Ramos (cell line): ENCODE results near the gene CAMSAP2.
"Not testable (repeated sequence)": the region's sequence is repeated elsewhere in the genome, so short reads cannot be mapped to it uniquely, and the experiment has no call there.

ENCODE experiments used
- in situ Hi-C: fragments of 300-500 bp; cut with MboI; formaldehyde crosslinking; loops from one replicate; pipeline ENCODE4 v1.14.3; 2022; ENCODE audit warnings: low sequenced_read_pairs; ENCODE audit not compliant: unreplicated experiment

Gene CAMSAP2

DNA sequence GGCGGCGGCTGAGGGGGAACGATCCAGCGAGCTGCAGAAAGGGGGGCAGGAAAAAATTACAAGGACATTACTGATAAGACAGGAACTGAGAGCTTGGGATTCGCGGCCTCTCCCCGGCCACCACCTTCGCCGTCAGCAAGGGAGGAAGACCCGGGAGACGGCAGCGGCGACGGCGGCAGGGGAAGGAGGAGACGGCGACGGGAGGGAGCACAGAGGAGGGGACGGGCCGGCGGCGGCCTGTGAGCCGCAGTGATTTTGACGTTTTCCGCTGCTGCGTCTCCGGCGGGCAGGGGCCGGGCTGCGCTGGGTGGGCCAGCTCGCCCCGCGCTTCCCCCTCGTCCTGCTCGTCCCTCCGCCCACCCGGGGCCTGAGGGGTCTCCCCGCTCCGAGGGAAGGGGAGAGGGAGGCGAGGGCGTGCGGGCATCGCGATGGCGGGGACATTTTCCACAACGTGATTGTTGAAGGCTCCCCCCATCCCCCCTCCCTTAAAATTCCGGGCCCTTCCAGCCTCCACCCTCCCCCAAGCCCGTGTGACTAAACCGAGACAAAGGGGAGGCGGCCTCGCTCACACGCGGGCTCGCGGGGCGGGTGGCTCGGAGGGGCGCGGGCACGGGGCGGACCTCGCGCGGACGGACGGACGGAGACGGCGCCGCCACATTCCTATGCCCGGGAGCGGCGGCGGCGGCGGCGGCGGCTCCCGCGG, 407 bp downstream of the CAMSAP2 start:
- in situ Hi-C loops, result no loop called here

DNA sequence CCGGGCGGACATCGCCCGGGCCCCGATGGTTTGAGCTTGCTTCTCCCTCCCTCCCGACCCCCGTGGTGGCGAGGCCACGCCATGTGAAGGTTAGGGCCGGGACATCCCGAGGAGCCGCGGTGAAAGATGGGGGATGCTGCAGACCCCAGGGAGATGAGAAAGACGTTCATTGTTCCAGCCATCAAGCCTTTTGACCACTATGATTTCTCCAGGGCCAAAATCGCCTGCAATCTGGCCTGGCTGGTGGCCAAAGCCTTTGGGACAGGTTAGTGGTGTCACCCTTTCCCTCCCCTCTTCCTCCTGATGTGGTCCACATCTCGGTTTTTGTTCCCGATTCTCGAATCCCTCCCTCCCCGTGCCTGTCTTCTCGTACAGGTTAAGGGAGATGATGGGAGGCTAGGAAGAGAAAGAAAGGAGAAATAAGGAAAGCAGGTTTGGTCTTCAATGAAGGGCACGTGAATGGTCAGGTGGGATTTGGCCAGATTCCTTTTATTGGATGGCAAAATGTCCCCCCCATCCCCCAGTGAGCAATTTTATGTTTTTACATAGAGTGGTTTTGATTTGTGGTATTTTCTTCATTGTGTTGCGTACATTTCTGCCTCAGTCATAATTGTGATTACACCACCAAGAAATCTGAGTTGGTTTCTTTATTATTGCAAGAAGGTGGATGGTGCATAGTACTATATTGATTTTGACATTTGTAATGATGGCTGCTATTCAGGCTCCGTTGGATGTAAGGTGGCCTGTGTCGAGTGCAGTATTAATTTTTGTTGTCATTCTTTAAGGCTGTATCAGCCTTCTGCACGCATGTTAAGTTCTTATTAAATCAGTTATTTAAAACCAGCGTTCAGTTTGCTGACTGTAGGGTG, 1.2 kb downstream of the CAMSAP2 start:
- in situ Hi-C loops, result no loop called here

DNA sequence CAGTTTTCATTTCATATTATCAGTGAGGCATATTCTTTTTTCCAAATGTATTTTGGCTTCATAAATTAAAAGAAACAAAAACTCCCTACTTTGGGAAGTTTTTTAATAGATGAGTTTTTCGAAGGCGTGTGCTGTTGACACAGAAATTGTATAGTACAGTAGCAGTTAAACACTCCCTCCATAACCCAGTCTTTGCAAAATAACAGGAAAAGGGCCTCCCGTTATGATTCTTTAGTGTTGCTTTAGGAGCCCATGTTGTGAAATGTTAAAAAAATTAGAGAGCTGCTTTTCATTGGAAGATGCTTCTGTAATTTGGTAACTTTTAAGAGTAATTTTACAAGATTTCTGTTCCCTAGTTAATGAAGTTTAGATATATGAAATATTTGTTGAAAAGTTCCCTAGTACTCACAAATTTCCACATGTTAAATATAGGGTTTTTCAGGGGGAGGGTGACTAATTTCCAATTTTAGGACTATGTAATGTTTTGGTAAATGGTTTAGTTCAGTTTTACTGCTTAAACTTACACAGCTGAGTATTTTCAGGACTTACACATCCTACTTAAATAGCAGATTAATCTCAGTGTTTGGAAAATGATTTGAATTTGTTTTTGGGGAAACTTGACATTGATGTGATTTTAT, 2.0 kb downstream of the CAMSAP2 start:
- in situ Hi-C loops, result no loop called here

DNA sequence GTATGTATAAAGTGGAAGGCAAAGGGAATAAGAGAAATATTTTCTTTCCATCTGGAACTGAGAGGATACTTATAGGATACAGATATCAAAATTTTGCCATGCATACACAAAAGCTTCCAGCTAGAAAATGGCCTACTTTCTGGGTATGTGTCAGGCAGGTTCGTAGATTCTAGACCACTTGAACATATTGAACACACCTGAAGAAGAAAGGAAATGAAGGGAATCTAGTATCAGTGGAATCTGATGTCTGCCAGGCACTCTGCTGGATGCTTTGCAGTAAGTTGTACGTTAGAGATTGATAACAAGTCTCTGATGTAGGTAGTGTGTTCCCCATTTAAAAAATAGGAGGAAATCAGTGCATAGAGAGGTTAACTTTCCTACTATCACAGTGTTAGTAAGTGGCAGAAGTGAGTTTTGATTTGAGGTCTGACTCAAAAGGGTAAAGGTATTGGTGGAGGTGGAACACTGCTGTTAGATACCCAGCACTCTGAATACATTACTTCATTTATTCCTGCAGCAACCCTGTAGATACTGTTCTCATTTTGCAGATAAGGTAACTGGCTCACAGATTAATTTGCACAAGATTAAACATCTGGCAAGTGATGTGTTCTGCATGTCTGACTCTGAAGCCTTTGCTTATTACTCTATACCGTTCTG, 3.0 kb downstream of the CAMSAP2 start:
- in situ Hi-C loops, result no loop called here

DNA sequence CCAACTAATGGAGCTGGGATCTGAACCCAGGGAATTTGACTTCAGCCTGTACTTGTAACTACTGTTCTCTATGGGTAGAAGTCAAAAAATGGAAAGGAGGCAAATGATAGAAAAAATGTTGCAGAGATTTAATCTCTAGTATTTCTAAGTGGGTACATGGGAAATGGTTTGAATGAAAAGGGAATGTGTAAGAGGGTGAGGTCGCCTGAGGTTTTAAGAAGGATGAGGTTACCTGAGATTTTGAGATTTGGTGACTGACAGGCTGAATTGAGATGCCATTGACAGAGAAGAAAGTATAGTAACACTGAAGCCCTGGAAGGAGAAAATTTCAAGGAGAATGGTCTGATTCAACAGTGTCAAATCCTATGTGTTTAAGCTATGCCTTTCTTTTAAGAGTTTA, 5.5 kb downstream of the CAMSAP2 start:
- in situ Hi-C loops, result no loop called here

DNA sequence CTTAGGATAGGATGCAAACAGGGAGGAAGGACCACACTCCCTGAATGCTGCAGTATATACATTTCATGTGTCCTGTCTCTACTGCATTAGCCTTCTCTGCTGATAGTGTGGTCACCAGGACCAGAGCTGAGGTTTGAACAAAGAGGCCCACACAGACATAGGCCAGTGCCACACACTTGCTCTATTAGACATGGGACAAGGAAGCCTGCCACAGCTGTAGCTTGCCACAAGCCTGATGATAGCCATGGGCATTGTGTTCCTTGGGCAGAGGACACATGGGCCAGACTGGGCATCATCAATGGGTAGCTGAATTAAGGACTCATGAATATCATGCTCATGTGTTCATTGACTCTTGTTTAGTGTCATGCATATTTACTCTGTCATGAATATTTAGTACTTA, 10.4 kb downstream of the CAMSAP2 start:
- in situ Hi-C loops, result no loop called here

DNA sequence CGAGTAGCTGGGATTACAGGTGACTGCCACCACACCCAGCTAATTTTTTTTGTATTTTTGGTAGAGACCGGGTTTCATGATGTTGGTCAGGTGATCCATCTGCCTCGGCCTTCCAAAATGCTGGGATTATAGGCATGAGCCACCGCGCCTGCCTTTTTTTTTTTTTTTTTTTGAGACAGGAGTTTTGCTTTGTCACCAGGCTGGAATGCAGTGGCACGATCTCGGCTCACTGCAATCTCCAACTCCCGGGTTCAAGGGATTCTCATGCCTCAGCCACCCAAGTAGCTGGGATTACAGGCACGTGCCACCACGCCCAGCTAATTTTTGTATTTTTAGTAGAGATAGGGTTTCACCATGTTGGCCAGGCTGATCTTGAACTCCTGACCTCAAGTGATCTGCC, 12.1 kb downstream of the CAMSAP2 start:
- in situ Hi-C loops, result not testable (repeated sequence)

DNA sequence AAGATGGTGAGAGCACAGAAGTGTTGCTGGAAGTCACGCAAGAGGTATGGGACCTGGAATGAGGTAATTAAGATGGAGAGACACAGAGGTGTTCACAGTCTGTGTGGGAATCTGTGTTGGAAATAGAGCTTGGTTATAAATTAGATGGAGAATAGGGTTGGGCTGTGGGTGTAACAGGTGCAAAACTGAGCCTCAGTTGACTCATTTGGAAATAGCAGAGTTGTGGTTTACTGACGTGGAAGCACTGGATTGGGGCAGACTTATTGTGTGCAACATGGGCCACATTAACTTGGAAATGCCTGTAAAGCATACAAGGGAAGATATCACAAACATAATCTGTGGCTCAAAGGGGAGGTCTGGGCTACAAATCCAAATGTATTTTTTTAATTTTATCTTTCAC, 13.0 kb downstream of the CAMSAP2 start:
- in situ Hi-C loops, result no loop called here

DNA sequence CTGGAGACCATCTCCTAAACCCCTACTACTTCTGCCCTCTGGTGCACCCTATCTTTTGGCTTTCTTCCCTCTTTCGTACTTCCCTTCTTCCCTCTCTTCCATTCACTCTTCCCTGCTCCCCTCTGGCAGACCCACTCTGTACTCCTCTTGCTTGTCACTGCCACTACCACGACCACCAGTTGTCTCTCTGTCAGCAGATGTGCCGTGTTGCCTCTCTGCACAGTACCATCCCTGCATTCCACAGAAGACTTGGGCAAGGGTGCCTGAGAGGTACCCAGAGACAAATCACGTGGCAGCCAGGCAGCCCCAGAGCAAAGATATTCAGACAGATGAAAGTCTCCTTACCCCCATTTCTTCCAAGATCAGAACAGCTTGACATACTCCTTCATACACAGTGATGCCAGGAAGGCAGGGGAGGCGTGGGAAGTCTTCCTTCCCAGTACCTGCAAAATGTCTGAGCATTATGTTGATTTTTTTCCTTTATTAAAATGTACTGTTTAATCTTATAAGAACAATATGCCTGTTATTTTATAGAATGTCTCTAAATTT, 15.0 kb downstream of the CAMSAP2 start:
- in situ Hi-C loops, result no loop called here

DNA sequence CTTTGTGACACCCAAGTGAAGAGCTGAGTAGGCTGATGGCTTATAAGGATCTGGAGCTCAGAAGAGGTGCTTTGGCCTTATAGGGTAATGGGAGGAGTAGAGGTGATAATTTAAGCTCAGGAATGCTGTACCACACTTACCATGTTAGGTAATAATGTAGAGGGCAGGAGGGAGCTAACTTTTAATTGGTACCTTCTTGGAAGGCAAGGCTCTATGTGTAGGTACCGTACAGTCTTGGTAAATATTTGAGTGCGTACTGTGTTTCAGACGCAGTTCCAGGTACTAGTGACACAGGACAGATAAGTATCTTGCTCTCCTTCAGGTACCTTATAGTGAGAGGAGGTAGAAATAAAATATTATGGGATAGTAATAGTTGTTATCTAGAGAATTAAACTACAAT, 16.8 kb downstream of the CAMSAP2 start:
- in situ Hi-C loops, result no loop called here

DNA sequence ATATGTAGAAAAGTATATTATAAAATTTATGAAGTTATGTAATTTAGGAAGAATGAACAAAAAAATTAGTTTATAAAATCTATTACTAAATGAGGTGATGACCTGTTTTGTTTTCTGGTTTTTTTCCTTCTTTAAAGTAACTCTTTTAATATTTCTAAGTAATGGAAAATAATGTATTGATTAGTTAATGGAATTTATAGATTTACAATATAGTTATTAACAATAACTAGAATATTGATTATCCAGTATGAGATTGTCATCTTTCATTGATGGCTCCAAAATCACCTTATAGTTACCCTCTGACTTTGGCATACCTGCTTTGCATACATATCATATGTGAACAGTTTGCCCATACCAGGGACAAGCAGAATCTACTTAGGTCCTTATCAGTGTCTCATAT, 23.4 kb downstream of the CAMSAP2 start:
- in situ Hi-C loops, result no loop called here

DNA sequence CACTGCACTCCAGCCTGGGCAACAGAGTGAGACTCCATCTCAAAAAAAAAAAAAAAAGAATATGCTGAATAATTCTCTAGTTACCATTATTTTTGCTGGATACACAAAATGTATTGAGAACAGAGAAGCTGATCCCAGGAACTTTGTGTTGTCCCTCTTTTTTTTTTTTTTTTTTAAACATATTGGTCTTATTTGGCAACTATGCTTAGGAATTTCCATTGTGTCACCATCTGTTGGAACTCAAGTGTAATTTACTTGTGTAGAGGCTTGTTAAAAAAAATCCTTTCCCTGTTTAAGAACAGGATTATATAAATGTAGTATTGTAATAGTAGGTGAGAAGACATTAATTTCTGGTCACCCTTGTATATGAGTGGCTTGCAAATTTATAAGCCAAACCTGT, 28.6 kb downstream of the CAMSAP2 start:
- in situ Hi-C loops, result no loop called here

DNA sequence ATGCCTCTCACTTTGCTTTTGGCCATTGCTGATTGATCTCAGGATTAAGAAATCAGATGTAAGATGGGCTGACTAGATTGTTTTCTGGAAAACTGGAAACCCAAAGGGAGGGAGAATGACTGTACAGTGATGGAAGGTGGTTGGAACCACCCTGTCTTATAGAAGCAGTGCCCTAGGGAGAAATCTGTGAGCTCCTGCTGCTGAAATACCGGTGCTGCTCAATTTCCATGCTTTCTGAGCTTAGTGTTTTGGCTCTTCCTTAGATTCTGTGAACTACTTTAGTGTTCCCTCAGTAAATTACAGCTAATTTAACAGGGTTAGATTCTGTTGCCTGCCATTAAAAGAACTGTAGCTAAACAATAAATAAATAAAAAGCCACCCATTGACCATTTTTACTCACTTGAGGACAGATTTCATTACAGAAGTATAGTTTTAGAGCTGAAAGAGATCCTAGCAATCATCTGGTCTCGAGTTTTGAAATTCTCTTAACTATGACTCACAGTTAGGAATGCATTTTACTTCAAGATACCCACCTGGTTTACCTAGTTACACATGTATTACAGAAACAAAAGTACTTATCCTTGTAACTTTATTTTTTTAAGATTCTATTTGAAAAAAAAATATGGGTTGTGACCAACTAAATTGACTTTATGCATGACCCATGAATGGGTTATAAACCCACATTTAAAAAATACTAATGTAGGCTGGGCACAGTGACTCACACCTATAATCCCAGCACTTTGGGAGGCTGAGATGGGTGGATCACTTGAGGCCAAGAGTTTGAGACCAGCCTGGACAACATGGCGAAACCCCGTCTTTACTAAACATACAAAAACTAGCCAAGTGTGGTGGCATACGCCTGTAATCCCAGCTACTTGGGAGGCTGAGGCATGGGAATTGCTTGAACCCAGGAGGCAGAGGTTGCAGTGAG, 33.2 kb downstream of the CAMSAP2 start:
- in situ Hi-C loops, result no loop called here

DNA sequence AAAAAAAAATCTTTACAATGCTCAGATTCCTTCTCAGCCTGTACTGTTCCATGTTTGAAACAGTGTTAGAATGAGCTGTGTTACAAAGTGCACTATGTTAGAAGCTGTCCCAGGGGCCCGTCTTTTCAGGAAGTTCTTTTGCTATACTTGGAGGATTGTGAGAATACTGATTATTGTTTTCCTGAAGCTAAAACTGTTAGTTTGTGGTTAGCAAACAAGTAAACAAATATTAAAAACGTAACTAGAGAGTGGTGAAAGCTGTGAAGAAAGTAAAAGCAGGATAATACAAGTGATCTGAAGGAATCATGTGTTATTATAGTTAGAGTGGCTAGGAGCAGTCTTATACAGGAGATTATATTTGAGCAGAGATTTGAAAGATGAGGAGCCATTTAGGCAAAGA, 35.6 kb downstream of the CAMSAP2 start:
- in situ Hi-C loops, result no loop called here

DNA sequence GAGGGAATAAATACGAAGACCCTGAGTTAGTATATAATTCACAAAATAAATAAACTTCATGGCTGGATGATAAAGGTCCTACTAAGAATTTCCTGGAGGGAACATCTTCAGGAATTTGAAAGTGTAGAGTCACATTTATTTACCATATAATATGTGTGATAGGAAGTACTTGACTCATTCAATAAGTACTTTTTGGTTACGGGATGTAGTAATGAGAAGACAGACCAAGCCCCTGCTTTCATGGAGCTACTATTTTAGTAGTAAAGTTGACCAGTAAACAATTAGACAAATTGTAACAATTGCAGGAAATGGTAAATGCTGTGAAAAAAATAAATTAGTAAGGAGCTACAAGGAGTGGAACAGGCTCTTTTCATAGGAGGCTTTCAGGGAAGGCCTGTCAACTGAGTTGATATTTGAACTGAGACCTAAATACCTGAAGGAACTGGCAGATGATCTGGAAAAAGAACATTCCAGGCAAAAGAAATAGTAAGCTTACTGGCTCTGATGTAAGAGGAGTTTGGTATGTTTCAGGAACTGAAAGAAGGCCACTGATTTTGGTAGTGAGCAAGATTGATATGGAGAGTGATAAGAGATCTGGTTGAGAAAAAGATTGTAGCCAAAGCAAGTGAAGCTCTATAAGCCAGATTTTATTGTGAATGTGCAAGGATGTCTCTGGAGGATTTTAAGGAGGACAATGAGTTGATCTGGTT, 36.2 kb downstream of the CAMSAP2 start:
- in situ Hi-C loops, result no loop called here

DNA sequence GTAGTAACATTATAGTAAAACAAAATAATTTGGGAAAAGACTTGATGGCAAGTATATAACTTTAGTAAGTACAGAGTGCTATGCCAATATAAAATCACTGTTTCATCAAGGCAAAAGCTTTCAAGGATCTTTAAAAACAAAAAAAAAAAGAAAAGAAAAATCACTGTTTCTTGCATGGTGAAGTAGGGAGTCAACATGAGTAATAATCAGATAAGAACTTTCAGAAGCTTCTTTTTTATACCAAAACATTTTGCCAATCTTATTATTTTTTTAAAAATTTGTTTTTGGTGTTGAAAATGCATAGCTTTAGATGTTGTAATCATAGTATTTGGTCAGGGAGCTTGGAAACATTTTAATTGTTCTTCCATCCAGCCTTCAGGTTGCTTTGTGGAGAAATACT, 37.2 kb downstream of the CAMSAP2 start:
- in situ Hi-C loops, result no loop called here

DNA sequence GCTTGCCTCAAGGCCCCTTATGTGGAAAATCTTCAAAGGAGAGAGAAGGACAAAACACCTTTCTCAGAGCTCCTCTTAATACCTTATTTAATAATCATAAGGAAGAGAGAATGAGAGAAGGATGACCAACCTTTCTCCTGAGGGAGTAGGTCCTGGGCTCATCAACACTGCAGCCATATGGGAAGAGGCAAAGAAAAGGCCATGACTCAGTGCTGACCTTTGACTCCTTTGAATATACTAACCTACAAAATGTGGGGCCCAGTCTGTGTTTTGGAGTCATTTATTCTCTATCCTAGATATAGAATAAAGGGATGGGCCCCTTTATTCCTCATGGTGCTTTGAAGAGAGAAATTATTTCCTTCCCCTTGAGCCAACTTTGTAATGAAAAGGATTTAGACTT, 38.3 kb downstream of the CAMSAP2 start:
- in situ Hi-C loops, result no loop called here

DNA sequence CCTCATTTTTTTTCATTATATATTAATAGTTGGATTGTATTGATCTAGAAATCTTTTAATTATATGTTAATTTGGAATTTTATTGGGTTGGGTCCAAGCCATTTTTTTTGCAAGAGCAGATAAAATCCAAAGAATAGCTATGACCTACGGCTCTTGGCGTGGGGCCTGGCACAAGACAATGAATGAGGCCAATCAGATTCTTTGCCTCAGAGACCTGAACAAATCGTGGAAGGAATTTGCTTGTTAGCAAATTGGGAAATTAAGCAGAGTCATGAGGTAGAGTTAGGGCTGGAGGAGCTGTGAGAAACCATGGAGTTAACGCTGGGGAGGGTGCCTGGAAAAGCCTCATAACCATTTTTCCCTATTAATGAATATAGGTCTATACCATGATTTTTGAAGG, 40.1 kb downstream of the CAMSAP2 start:
- in situ Hi-C loops, result no loop called here

DNA sequence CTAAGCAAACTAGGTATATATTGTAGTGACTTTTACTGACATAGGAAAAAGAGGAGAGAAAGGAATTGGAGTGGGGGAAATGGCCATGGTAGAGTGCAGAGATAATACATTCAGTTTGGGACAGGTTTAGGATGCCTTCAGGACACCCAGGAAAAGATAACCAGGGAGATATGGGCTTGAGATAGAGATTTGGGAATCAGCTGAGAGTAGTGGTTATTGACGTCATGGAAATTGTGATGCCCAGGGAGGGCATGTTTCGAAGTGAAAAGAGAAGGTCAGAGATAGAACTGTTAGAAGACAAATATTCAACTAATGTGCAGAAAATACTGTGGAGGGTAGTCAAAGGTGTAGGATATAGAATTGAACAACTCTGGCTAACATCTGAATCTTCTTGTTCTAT, 40.6 kb downstream of the CAMSAP2 start:
- in situ Hi-C loops, result no loop called here
